SU-DHL-6 (cell line): ENCODE data around the gene FAM227B.

ENCODE experiments used
- H2AFZ ChIP-seq: fragments of 200-600 bp; sonication (generic); 2 replicates; pipeline ENCODE4 v1.6.1; 2014; ENCODE audit warnings: low read depth, mild to moderate bottlenecking, moderate library complexity, mixed read lengths, antibody characterized with exemption, low read length; ENCODE audit not compliant: severe bottlenecking
- H3F3A ChIP-seq: fragments of 200-600 bp; shearing (Covaris generic); 2 replicates; pipeline ENCODE4 v1.6.0; 2016; ENCODE audit warnings: antibody characterized with exemption, mild to moderate bottlenecking; ENCODE audit not compliant: insufficient read depth
- H3K27ac ChIP-seq: fragments of 200-600 bp; sonication (generic); 2 replicates; pipeline ENCODE4 v1.5.1; 2016; ENCODE audit warnings: low read depth, mild to moderate bottlenecking, low read length, moderate library complexity, mixed read lengths
- H3K27me3 ChIP-seq: fragments of 200-600 bp; sonication (generic), shearing (Covaris generic); 2 replicates; pipeline ENCODE4 v1.6.0; 2014; ENCODE audit warnings: mild to moderate bottlenecking, low read length
- H3K36me3 ChIP-seq: fragments of 200-600 bp; sonication (generic); 2 replicates; pipeline ENCODE4 v1.6.1; 2014; ENCODE audit warnings: mild to moderate bottlenecking, low read length, mixed read lengths
- H3K4me2 ChIP-seq: fragments of 300-600, 200-600 bp; shearing (Covaris generic), sonication (generic); 2 replicates; pipeline ENCODE4 v1.6.0; 2014; ENCODE audit warnings: low read length, low read depth, mild to moderate bottlenecking; ENCODE audit not compliant: poor library complexity, severe bottlenecking
- H3K4me3 ChIP-seq: fragments of 200-600 bp; sonication (generic); 2 replicates; pipeline ENCODE4 v1.5.1; 2014; ENCODE audit warnings: antibody characterized with exemption, low read length, mild to moderate bottlenecking, mixed read lengths; ENCODE audit not compliant: insufficient read depth, poor library complexity, severe bottlenecking
- H3K79me2 ChIP-seq: fragments of 200-600 bp; sonication (generic); 2 replicates; pipeline ENCODE4 v1.6.1; 2014; ENCODE audit warnings: mild to moderate bottlenecking, low read length, moderate library complexity; ENCODE audit not compliant: insufficient read depth
- H3K9ac ChIP-seq: fragments of 200-600 bp; sonication (generic); 2 replicates; pipeline ENCODE4 v1.7.0; 2014; ENCODE audit warnings: mild to moderate bottlenecking, low read length
- H3K9me2 ChIP-seq: fragments of 200-600 bp; sonication (generic); replicated peaks from 2 replicates; pipeline ENCODE4 v1.6.1; 2014; ENCODE audit warnings: low read length; ENCODE audit not compliant: insufficient read depth
- H3K9me3 ChIP-seq: fragments of 200-600 bp; sonication (generic); 2 replicates; pipeline ENCODE4 v1.6.1; 2014; ENCODE audit warnings: low read length, mixed read lengths; ENCODE audit not compliant: insufficient read depth
- H4K20me1 ChIP-seq: fragments of 200-600 bp; sonication (generic); 2 replicates; pipeline ENCODE4 v1.6.1; 2014; ENCODE audit warnings: low read depth, mild to moderate bottlenecking, antibody characterized with exemption, low read length, moderate library complexity, mixed read lengths
- EZH2phosphoT487 ChIP-seq: fragments of 200-600 bp; sonication (generic), shearing (Covaris generic); conservative IDR thresholded peaks from 2 replicates; pipeline ENCODE4 v1.6.1; 2018; ENCODE audit warnings: mild to moderate bottlenecking, antibody characterized with exemption, low read length, moderate library complexity, mixed read lengths
- TF ChIP-seq, protein P1 (sequence below): fragments of 200-600 bp; sonication (generic); IDR thresholded peaks from one replicate; pipeline ENCODE4 v1.5.1; 2017; ENCODE audit warnings: antibody characterized with exemption, mild to moderate bottlenecking, low read length, moderate library complexity; ENCODE audit not compliant: insufficient read depth, poor library complexity, severe bottlenecking

The FAM227B gene

DNA sequence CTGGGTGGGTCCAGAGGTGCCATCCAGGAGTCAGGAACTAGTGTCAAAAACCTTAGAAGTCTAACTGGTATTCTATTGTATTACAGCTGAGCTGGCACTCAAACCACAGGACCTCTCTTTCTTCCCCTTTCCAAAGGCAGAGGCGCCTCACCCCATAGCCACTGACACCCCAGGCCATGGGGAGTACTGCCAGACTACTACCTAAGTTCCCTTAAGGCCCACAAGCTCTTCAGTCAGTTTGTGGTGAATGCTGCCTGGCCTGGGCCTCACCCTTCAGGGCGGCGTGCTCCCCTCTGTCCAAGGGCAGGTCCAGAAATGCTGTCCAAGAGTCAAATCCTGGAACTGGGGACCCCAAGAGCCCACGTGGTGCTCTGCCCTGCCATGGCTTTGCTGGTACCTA, 240.6 kb downstream of the FAM227B start:
- no peak overlapping the region for H3K27ac ChIP-seq

DNA sequence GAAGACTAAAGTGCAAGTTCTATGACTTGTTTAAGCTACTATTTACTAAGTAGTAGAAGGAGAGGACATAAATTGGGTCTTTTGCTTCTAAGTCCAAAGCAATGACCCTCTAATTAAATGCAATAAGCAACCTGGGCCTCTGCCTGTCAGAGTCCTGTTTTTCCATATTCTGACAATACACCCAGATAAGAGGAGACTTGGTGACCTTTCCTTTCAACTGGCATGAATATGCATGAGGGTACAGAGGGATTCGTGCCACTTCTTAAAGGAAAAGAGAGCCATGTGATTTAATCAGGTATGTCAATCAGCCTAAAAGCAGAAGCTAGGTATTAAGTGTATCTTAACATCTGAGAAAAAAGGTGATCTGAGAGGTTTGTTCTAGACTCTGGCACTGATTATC, 248.3 kb downstream of the FAM227B start:
- Histone ChIP-seq H3K9ac (no peak overlapping the region), H3F3A (no peaks in the 10 kb centered on the region), H4K20me1 (no peaks in the 10 kb centered on the region), H3K4me3 (no peak overlapping the region), H3K9me2 (no peaks in the 10 kb centered on the region), H3K36me3 (no peaks in the 10 kb centered on the region), H3K4me2 (no peak overlapping the region), H3K27ac (no peak overlapping the region), H3K79me2 (no peaks in the 10 kb centered on the region), H2AFZ (no peak overlapping the region), H3K9me3 (no peaks in the 10 kb centered on the region), H3K27me3 (no peaks in the 10 kb centered on the region)
- TF ChIP-seq, protein P1, sequence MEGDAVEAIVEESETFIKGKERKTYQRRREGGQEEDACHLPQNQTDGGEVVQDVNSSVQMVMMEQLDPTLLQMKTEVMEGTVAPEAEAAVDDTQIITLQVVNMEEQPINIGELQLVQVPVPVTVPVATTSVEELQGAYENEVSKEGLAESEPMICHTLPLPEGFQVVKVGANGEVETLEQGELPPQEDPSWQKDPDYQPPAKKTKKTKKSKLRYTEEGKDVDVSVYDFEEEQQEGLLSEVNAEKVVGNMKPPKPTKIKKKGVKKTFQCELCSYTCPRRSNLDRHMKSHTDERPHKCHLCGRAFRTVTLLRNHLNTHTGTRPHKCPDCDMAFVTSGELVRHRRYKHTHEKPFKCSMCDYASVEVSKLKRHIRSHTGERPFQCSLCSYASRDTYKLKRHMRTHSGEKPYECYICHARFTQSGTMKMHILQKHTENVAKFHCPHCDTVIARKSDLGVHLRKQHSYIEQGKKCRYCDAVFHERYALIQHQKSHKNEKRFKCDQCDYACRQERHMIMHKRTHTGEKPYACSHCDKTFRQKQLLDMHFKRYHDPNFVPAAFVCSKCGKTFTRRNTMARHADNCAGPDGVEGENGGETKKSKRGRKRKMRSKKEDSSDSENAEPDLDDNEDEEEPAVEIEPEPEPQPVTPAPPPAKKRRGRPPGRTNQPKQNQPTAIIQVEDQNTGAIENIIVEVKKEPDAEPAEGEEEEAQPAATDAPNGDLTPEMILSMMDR = no peak
- TF ChIP-seq EZH2phosphoT487 = no peak

More for the DNA sequence above, 240.6 kb downstream of the FAM227B start:
- H3K9me2 ChIP-seq = no peaks in the 10 kb centered on the region
- no peaks in the 10 kb centered on the region for H3K9me3 ChIP-seq
- no peaks in the 10 kb centered on the region for H3K36me3 ChIP-seq
- no peaks in the 10 kb centered on the region for H3K79me2 ChIP-seq
- no peak overlapping the region for H2AFZ ChIP-seq
- H4K20me1 ChIP-seq = no peaks in the 10 kb centered on the region
- H3K4me2 ChIP-seq = no peak overlapping the region
- no peak overlapping the region for H3K4me3 ChIP-seq
- no peak overlapping the region for H3K9ac ChIP-seq
- TF ChIP-seq, protein P1 = no peak
- no peak for TF ChIP-seq EZH2phosphoT487
- no peaks in the 10 kb centered on the region for H3F3A ChIP-seq
- H3K27me3 ChIP-seq = no peaks in the 10 kb centered on the region

DNA sequence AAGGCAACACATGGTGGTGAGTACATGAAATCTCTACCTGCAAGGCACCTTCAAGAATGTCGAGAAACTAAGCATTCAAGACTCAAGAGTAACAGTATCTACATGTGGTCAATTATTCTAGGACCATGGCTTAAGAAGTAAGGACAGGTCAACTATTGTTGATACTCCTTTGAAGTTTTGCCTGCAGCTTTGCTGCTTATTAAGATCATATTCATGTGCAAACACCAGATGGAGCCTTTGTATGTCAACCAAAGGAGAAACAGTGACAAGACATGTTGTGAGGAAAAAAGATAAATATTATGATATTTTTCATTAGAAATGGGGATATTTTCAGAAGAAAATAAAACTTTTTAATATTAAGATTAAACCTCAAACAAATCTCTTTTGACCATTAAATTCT, 249.8 kb downstream of the FAM227B start:
- no peaks in the 10 kb centered on the region for H3K79me2 ChIP-seq
- no peaks in the 10 kb centered on the region for H3K9me3 ChIP-seq
- no peak overlapping the region for H3K9ac ChIP-seq
- H3K4me2 ChIP-seq = no peak overlapping the region
- no peaks in the 10 kb centered on the region for H3K9me2 ChIP-seq
- no peaks in the 10 kb centered on the region for H4K20me1 ChIP-seq
- no peak overlapping the region for H2AFZ ChIP-seq
- H3K27me3 ChIP-seq = no peaks in the 10 kb centered on the region
- H3K4me3 ChIP-seq = no peak overlapping the region
- H3K36me3 ChIP-seq = no peaks in the 10 kb centered on the region
- H3K27ac ChIP-seq = no peak overlapping the region
- TF ChIP-seq, protein P1 = no peak
- TF ChIP-seq EZH2phosphoT487 = no peak
- H3F3A ChIP-seq = no peaks in the 10 kb centered on the region
